DMS53 treated with DMSO at 0.1 percent for 48 hours (cell line): ENCODE data around the gene ASAP2.

Source experiments
- DNase-seq: peaks from one replicate; lab custom pipeline; 2025; ENCODE audit not compliant: unreplicated experiment; lab: John Stamatoyannopoulos, UW

Gene ASAP2

DNA sequence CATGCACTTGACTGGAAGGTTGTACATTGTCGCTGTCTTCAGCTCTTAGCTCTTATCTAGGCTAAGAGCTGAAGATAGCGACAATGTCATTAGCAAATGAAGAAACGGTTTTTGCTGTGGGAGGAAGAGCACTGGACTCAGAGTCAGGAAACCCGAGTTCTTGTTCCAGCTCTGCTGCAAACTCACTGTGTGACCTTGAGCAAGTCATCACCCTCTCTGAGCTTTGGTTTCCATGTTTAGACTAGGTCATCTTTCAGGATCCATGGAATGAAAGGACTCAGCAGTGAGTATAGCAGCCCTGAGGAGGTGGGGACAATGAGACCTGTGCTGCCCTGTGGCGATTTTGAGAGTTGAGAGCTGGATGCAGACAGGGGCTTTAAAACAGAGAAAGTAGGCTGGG, 85.3 kb downstream of the ASAP2 start:
- no peak for DNase-seq

DNA sequence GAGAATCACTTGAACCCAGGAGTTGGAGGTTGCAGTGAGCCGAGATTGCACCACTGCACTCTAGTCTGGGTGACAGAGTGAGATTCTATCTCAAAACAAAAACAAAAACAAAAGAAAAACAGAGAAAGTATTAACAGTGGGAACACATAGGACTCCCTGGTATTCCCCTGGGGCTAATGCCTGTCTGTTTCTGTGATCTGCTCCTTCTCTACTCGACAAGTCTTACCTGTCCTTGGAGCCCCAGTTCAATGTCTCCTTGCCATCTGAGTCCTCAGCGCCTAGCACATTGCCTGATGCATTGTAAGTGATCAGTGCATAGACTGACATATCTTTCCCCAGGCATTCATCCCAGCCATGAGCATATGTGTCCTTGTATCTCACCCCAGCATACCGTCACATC, 85.8 kb downstream of the ASAP2 start:
- DNase-seq: no peak

DNA sequence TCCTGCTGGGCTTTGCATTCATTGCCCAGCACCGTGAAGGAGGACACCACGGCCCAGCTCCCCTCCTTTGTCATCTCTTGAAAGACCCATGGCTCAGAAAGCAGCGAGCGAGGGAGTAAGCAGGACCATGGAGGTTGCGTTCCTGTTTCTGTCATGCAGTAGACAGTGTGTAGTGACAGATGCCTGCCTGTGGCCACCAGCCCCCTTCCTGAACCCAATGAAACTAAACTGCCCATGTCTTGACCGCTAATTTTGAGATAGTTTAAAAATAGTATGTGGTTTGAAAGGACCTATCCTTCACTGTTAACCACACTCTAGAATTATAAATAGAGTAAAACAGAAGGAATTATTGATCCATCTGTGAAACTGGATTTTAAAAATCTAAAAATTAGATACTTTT, 88.2 kb downstream of the ASAP2 start:
- DNase-seq: no peak

DNA sequence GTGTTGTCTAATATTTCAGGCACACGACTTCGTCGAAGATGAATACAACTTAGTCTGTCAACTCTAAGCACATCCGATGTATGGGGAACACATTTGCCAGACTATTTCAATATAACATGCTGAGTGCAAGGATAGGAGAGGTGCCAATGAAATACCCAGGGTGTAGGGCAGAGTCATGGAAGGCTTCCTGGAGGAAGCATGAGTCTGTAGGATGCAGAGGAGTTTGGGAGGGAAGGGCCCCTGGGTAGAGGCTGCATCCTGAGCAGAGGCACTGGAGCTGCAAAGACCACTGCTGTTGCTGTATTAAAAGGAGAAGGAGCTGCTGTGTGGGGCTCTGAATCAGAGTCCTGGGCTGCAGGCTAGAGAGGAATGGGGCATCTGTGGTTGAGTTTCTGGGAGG, 89.9 kb downstream of the ASAP2 start:
- DNase-seq: no peak

DNA sequence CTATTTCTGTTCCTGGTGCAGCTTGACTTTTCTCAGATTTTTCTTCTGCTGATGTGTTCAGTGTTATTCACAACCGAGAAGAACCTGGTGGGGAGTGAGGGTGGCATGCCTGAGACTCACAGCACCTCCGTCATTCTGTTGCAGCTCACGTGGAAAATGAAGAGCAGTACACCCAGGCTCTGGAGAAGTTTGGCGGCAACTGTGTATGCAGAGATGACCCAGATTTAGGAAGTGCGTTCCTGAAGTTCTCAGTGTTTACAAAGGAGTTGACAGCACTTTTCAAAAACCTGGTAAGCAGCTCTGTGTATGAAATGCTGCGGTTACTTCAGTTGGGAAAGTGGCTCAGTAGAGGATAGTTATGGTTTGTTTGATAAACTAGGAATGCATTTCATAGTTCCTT, 90.5 kb downstream of the ASAP2 start:
- DNase-seq: no peak

DNA sequence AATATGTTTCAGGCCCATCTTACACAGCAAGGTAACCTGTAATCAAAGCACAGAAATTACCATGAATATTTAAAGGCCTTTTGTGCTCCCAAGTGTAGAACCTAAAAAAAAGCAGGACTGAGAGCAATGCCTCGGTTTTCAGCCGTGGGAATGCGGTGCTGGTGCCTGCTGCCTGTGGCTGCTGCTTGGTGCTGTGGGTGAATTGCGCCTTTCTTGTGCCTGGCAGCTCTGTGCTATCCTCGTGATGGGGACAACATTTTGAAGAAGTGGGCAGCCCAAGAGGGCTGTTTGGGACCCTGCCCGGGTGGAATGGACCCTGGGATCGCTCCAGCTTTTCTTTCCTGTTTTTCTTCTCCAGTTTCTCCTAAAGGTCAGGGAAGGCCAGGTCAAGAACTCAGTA, 91.2 kb downstream of the ASAP2 start:
- DNase-seq: no peak

DNA sequence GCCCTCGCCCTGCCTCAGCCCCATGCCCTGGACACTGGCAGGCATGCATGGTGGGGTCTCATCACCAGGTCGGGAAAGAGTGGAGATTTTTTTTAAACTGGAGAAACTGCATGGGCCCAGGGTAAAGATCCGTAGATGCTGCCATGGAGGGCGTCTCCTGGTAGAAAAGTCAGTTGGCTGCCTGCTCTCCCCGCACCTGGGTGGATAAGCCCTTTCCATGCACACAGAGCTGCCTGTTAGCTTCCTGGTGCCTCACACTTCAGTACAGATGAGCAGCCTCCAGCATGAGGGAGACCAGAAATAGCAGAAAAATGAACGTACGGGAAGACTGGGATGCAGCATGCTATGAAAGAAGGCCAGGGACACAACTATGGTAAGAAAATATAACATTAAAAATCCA, 92.0 kb downstream of the ASAP2 start:
- no peak for DNase-seq

DNA sequence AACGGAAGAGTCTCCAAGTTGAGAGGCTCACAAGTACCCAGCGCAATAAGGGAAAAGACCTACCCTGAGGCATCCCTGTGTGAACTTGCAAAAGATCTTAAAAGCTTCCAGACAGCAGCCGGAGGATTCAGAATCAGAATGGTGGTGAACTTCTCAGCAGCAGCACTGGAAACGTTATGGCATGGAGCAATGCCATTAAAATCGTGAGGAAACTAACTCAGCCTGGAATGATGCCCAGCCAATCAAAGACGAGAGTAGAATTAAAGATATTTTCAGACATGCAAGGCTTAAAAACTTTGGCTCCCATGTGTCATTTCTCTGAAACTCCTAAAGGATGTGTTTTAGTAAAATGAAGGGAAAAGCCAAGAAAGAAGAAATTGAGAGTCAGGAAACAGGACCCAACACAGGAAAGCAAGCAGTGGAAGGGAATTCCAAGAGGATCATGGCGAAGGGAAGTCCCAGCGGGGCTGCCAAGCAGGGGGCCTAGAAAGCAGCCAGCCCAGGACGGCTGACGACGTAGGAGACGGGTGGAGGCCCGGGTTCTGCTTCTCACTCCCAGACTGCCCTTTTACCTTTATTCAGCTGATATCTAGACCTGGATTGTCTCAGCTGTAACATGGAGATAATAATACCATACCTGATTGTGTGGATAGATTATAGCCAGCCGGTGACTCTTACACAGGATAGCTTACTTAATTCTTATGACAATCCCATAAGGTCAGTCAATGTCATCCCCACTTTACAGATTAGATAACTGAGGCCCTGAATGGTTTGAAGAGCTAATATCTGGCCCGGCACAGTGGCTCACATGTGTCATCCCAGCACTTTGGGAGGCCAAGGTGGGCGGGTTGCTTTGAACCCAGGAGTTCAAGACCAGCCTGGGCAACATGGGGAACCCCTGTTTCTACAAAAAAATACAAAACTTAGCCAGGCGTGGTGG, 92.8 kb downstream of the ASAP2 start:
- DNase-seq: no peak

DNA sequence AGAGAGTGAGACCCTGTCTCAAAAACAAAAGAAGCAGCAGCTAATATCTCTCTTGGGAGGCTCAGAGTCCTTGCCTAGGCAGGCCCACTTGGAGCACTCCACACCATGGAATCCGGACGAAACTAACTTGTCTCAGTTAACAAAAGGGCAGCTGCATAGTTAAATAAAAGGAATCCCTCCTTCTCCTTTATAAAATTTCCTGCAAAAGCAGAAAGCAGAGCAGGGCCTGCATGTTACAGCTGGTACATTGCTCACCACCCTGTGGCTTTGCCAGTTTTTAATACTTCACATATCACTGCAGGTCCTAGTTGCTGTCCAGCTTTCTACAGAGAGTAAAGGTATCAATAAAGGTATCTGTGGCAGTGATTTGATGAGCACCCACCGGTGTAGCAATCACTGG, 93.6 kb downstream of the ASAP2 start:
- DNase-seq: no peak

DNA sequence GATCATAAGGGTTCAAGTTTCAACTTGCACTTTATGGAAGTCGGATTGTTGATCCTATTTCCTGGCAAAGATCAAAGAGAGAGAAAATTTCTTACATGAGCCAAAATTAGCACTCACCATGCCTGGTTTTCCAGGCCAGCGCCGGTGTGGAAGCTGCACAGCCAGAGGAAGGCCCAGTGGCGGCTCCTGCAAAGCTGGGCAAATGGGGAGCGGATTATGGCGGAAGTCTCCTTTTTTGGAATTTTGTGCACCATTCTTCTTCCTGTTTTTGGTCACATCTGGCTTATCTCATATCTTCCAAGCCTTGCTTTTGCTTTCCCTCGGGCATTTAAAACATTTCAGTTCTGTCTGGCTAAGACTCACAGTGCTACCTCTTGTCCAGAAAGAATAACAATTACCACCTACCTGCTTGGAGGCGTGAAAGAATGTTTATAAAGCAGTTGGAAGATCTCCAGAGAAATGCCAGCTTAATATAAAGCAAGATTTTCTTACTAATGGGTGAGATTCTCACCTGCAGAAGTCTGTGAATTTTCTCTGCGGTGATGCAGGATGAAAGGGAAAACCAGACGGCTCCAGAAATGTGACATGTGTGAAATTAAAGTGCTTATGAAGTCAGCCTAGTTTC, 94.3 kb downstream of the ASAP2 start:
- DNase-seq: no peak

DNA sequence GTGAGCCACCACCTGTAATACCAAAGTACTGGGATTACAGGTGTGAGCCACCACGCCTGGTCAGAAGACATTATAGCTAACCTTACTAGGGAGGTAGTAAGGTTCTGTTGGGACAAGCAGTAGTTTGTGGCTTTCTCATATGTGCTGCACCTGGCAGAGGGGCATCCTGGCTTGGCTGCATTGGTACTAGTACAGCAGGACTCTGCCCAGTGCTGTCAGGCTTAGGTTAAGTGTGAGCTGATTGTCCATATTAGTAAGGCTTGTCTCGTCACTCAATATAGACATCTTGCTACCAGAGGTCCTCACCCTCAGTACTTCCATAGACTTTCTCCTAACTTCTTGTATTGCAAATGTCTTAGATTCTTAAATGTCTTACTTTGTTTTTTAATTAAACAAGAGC, 96.1 kb downstream of the ASAP2 start:
- no peak for DNase-seq

DNA sequence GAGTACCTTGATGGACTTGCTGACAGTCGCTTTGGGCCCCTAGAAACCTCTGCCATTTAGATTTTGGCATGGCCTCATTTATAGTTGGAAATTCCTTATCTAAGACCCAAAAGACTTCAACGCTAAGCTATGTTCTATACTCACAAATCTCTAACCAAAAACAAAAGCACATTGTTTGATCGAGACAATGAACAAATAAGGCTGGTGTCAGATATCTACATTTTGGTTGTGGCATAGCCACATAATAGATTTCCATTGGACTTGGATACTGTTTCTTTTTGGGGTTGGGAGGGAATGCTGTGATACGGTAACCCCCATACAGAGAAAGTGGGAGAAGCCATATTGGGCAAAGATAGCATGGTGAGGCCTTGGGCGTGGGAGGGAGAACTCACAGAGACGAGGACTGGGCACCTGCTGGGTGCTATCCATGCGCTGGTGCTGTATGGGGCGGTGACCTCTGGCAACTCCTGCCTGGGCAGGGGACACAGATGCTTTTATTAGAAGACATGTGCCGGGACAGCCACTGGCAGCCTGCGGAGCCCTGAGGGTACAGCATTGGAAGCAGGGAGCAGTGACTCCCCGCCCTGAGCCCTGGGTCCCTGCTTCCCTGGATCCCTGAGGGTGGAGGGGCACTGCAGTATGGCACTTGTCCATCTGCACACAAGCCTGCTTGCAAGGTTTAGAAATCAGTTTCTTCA, 97.1 kb downstream of the ASAP2 start:
- no peak for DNase-seq

DNA sequence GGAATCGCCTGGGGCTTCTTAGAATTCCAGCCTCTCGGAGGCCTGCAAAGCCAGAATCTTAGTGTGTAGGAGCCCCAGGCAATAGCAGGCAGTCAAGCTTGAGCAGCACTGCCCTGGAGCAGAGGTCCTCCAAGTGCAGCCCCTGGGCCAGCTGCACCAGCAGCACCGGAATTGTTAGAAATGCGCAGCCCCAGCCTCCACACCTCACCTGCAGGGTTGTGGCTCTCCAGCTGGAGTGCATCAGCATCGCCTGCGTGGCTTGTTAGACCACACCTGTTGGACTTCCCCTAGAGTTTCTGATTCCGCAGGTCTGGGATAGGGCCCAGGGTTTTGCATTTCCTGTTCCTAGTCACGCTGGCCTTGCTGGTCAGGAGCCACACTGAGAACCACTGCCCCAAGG, 100.3 kb downstream of the ASAP2 start:
- DNase-seq: no peak

DNA sequence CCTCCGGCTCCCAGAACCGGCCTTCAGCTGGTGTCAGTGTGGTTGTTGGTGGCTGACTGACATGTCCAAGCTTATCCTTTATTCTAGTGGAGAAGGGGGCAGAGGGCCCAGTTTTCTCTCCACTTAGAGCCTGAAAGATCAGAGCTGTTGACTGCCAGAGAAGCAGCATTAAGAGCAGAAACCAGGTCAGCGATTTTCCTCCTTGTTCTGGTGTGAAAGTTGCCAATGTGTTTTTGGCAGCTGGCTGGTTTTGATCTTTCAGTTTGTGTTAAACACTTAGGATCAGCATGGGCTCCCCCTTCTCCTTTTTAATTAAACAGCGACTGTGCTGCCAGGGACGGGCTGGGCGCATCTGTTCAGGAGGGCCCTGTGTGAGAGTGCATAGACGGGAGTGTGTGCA, 100.9 kb downstream of the ASAP2 start:
- DNase-seq: no peak

DNA sequence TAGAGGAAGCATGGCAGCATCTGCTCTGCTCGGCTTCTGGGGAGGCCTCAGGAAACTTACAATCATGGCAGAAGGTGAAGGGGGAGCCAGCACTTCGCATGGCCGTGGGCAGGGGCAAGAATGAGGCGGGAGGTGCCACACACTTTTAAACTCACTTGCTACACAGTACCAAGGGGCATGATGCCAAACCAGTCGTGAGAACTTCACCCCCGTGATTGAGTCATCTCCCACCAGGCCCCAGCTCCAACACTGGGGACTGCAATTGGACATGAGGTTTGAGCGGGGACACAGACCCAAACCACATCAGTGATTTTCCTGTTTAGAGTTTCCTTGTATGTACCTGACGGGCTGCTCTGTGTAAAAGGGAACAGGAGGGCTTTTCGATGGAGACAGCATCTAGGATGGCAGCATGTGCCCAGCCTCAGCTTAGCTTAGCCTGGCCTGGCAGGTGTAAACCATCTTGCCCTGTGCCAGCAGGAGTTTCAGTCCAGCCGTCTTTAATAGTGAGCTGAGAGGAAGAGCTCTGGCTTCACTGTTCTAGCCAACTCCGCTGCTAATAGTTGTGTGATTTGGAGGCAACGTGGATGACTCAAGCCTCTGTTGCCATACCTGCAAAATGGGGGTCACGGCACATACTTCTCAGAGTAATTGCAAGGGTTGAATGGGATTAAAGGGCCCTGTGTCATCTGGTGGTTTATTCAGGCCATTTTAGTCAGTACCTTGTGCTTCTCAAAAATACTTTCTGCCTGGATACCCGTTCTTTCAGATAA, 101.8 kb downstream of the ASAP2 start:
- no peak for DNase-seq

DNA sequence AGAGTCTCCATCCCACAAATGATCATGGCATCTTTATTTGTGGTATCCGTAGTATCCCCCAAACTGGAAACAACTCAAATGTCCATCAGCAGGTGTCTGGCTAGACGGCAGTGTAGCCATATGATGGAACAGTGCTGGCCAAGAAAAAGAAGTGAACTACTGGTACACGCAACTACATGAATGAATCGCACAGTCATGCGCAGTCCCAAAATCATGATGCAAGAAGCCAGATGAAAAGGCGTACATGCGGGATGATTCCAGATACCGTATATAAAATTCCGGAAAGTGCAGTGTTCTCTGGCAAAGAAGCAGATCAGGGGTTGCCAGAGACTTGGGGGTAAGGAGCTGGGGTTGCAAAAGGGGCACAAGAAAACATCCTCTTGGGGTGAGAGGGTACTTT, 102.5 kb downstream of the ASAP2 start:
- DNase-seq: no peak

DNA sequence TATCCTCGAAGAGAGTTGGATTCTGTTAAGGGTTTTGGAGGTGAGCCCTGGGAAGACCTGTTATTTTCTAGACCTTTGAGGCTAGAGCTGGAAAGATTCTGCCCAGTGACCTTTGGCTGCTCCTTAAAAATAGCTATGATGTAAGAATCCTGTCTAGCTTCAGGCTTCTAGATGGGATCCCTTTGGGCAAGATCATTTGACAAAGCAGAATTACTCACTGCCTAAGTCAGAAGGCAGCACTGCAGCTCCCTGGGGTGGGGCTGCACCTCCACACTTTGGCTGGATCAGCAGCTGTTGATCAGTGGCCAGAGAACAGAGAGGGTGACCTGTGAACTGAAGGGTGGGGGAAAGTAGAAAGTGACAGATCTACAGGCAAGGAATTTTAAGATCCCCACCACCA, 103.8 kb downstream of the ASAP2 start:
- no peak for DNase-seq

DNA sequence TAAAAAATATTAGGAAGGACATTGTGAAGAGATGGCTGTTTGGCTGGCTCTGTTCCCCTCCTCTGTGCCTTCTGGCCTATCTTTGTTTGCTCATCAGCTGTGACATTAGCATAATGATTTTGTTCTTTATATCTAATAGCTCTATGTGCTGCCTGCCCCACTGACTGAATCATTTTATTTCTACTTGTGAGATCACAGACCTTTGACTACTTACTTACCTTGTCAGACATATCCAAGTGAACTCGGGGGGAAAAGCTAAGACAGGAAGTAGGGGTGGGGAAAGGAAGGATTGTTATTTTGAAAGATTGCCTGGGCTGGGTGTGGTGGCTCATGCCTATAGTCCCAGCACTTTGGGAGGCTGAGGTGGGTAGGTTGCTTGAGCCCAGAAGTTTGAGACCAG, 104.2 kb downstream of the ASAP2 start:
- DNase-seq: no peak

DNA sequence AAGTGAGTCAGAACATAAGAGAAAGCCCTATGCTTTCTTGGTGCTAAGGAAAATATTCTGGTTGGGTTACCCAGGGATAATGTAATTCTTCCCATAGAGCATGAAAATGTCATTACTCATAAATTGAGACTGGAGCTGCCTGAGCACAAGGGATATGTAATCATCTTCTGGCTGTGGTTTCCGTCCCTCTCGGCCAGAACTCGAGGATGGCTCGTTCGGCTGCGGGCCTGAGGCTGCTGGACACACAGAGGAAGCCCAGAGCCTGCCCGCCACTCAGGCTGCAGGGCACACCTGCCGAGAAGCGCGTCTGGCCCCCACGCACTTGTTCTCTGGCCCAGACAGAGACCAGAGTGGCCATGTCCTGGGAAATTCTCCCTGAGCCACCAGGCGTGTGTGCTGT, 104.9 kb downstream of the ASAP2 start:
- no peak for DNase-seq

DNA sequence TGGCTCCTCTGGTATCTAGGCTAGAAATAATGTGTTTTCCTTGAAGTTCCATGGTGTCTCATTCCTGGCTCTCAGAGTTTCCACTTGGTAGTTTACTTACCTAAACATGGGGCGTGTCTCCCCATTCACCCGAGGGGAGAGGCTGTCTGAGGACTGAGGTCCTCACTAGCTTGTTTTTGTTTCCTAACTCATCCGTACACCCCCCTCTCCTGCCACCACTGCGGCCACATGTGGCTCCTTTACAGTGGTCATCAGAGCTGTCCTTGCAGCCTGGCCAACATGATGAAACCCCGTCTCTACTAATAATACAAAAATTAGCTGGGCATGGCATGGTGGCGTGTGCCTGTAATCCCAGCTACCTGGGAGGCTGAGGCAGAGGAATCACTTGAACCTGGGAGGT, 106.0 kb downstream of the ASAP2 start:
- DNase-seq: no peak

DNA sequence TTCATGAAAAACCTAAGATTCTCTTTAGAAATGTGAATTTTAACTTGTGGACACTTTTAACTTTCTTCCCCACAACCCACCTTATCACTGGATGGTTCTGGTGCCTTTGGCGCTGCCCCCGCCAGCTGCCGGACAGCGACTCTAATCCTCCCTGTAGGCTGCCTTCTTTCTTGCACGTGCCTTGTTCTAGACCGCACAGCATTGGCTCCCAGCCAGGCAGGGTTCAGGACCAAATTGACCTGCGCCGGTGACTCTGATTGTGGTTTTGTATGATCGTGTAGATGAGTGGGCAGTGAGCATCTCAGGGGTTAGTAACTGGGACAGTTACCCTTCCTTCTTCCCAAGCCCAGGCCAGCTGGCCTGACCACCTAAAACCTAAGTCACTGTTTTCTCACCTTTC, 106.8 kb downstream of the ASAP2 start:
- DNase-seq: no peak
